ENCODE data around the gene OLA1. TPM values are rescaled to one million over a fixed set of nuclear protein-coding genes. Genes with fewer than 3 reads are reported as not detected.

Gene OLA1
- total and polyA plus RNA-seq, 9 of the 15 experiments (the other 6 are each of a cell fraction or from before 2014, with no cell fraction given) = 208 to 353 (median 225) TPM

DNA sequence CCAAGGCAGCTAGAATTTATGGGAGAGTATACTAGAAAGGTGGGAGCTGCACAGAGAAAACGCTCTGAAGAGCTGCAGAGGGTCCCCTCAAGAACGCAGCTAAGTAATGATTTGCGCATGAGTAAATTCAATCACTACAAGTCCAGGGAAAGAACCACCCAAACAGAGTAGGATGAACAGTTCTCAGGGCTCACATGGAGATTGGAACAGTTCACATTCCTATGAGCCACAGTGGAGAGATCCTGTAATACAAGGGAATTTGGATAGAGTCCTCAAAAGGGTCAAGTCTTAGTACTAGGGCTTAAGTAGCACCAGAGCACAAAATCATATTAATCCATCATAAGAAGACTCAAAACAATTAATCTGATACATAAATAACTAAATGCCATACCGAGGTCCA is 12.7 kb downstream of the OLA1 start:
- CTCF ChIA-PET (ENCODE audit: low intra/inter-chr PET ratio) = no interaction called here
- in situ Hi-C loops (cut with MboI) = no loop called here
- H3K79me2 ChIP-seq (ENCODE audit: control insufficient read depth, insufficient read depth, low read length) = peaks cover 100% of the 10 kb centered on the region
- H3K4me3 ChIP-seq = no peak overlapping the region
- WGBS (ENCODE audit: insufficient coverage, low coverage, missing lambda C conversion rate) = 73% methylated on average over 4 of the region's 4 CpGs
- TF ChIP-seq, protein P1, sequence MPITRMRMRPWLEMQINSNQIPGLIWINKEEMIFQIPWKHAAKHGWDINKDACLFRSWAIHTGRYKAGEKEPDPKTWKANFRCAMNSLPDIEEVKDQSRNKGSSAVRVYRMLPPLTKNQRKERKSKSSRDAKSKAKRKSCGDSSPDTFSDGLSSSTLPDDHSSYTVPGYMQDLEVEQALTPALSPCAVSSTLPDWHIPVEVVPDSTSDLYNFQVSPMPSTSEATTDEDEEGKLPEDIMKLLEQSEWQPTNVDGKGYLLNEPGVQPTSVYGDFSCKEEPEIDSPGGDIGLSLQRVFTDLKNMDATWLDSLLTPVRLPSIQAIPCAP (CRISPR knock-in tag; IDR thresholded peaks at IDR 0.05; ENCODE audit: borderline replicate concordance) = no peak
- TF ChIP-seq MYNN (IDR thresholded peaks at IDR 0.05) = no peak
- TF ChIP-seq MYNN (CRISPR knock-in tag; IDR thresholded peaks at IDR 0.05) = no peak
- no peak for TF ChIP-seq ZC3H4 (CRISPR knock-in tag; IDR thresholded peaks at IDR 0.05; ENCODE audit: borderline replicate concordance)
- no peak for TF ChIP-seq ZNF830 (CRISPR knock-in tag; IDR thresholded peaks at IDR 0.05)
- no peak for TF ChIP-seq L3MBTL2 (IDR thresholded peaks at IDR 0.05)
- H3K27ac ChIP-seq (ENCODE audit: extremely low read depth, low read depth, low read length) = no peak overlapping the region
- DNase-seq (ENCODE audit: extremely low read depth in 1 of 4, low spot score in 3 of 4) (no peak), ATAC-seq (peak; percentile 23), FAIRE-seq (no peak)
- H3K4me1 ChIP-seq (replicated peaks in 1 of 2; ENCODE audit: control insufficient read depth in 2 of 2, insufficient read depth in 2 of 2, low read length in 2 of 2) = peaks cover 0 to 6% of the 10 kb centered on the region in 2 experiments; a peak in 2 of 5 replicates
- peaks cover 14% of the 10 kb centered on the region for H4K20me1 ChIP-seq (replicated peaks; ENCODE audit: control insufficient read depth, insufficient read depth, low read length)
- no peak overlapping the region for H3K4me2 ChIP-seq (ENCODE audit: insufficient read depth, low read length)
- POLR2A ChIA-PET = interaction anchor here (1.0 to 2.8 kb wide), 4 partner anchors 9 to 27 kb away, joined by 4 to 14 read pairs (median 7); partner anchors contain the start of gene OLA1
- H3K9ac ChIP-seq (ENCODE audit: insufficient read depth in 1 of 2, low read depth in 2 of 2, low read length in 2 of 2) = no peak overlapping the region
- no peaks in the 10 kb centered on the region for H3K9me3 ChIP-seq (replicated peaks; ENCODE audit: control insufficient read depth, insufficient read depth, low read depth, low read length)
- H3K27me3 ChIP-seq (ENCODE audit: control insufficient read depth in 2 of 2, insufficient read depth in 2 of 2, low read length in 2 of 2) = no peaks in the 10 kb centered on the region
- H3K36me3 ChIP-seq (ENCODE audit: control insufficient read depth, insufficient read depth, low read length) = peaks cover 34% of the 10 kb centered on the region; the same call in 2 of the 3 replicates
- intact Hi-C loops (cut with micrococcal nuclease) = no loop called here
- BruUV-seq (replicated peaks) = no TSS peak
- H3K9me1 ChIP-seq (ENCODE audit: control insufficient read depth, insufficient read depth, low read length) = no peaks in the 10 kb centered on the region
- H2AFZ ChIP-seq (ENCODE audit: low read depth, low read length) = no peak overlapping the region

All from K562 (cell line).